IPS DF 19.7 (cell line): ENCODE measurements around the gene TRIM46.

Source experiments
- DNase-seq: peaks from one replicate; pipeline ENCODE4 v3.0.0-alpha.2; 2013; ENCODE audit warnings: low read depth, low spot score

Gene TRIM46, protein sequence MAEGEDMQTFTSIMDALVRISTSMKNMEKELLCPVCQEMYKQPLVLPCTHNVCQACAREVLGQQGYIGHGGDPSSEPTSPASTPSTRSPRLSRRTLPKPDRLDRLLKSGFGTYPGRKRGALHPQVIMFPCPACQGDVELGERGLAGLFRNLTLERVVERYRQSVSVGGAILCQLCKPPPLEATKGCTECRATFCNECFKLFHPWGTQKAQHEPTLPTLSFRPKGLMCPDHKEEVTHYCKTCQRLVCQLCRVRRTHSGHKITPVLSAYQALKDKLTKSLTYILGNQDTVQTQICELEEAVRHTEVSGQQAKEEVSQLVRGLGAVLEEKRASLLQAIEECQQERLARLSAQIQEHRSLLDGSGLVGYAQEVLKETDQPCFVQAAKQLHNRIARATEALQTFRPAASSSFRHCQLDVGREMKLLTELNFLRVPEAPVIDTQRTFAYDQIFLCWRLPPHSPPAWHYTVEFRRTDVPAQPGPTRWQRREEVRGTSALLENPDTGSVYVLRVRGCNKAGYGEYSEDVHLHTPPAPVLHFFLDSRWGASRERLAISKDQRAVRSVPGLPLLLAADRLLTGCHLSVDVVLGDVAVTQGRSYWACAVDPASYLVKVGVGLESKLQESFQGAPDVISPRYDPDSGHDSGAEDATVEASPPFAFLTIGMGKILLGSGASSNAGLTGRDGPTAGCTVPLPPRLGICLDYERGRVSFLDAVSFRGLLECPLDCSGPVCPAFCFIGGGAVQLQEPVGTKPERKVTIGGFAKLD

GRCh38 chr1:155173478-155174323 lies at the start of gene TRIM46:
TSS of gene TRIM46 (plus strand) at chr1:155173849. CDS start at chr1:155173967, 118 bp downstream.
- no peak for DNase-seq

DNA sequence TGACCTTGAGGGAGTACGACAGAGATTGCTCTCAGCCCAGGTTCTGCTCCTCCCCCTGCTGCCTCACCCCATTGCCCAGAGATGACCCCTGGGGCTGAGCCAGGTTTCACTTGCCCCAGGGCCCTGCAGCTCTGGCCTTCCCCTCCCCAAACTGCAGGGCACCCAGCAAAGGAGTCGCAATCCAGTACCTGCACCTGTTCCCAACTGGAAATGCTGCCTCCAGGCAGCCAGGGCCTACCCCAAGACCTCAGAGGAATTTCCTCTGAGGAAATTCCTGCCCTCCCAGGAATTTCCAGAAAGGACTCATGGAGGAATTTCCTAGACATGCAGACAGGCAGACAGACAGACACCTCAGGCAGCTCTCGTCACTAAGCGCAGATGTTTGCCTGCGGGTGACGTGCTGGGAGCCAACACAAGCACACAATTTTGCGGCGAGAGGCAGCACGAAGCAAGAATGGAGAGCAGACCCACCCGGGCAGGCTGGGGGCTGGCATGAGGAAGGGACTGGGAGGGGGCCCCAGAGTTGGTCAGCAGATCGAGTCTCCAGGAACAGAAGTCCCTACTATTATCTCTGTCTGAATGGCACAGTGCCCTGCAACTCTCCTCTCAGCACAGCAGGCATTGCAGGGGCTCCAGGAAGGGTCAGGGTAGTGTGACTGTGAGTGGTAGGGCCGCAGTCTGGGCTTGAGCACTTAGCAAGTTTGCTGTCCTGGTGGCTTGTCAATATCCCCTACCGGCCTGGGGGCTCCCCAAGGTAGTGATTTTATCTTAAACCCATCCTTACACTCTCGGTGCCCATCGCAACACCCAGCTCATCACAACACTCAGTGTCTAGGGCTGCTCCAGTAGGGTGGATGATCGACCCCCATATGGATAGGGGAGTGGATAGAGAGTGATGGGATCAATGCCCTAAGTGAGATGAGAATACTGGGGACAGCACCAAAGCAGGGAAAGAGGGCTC lies 48.9 kb upstream of the TRIM46 start:
- no peak for DNase-seq

GRCh38 chr1:155125511-155125945 lies 48.1 kb upstream of the TRIM46 start:
- DNase-seq = no peak

- no peak for DNase-seq
These were observed 47.6 kb upstream of the TRIM46 start for GRCh38 chr1:155125946-155126555.

- DNase-seq = no peak
These were observed 47.0 kb upstream of the TRIM46 start for GRCh38 chr1:155126556-155127104.

GRCh38 chr1:155127105-155127966 lies 46.3 kb upstream of the TRIM46 start, which contains the start of gene EFNA1:
TSS of gene EFNA1 (plus strand) at chr1:155127876. CDS start at chr1:155127978, 102 bp downstream.
- DNase-seq = no peak

GRCh38 chr1:155127967-155128754 lies 45.5 kb upstream of the TRIM46 start:
- DNase-seq = no peak

- DNase-seq = no peak
These were observed 44.7 kb upstream of the TRIM46 start for GRCh38 chr1:155128755-155129473.

GRCh38 chr1:155130272-155131006 lies 43.2 kb upstream of the TRIM46 start:
- no peak for DNase-seq

GRCh38 chr1:155131285-155131684 lies 42.4 kb upstream of the TRIM46 start:
- DNase-seq = no peak

DNA sequence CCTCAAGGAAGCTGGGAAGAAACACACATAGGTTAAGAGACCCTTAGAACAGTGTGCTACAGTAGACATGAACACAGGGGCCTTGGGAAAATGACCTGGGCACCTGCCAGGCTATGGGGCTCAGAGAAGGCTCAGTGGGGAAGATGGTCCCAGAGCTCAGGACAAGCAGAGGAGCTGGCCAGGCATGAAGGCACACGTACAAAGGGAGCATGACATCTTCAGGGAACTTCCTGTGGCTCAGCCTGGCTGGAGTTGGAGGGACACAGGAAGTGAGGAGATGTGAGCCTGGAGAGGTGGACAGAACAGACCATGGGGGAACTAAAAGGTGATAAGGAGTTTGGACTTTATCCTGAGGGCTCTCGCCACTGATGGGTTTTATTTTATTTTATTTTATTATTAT lies 41.8 kb upstream of the TRIM46 start:
- no peak for DNase-seq

DNA sequence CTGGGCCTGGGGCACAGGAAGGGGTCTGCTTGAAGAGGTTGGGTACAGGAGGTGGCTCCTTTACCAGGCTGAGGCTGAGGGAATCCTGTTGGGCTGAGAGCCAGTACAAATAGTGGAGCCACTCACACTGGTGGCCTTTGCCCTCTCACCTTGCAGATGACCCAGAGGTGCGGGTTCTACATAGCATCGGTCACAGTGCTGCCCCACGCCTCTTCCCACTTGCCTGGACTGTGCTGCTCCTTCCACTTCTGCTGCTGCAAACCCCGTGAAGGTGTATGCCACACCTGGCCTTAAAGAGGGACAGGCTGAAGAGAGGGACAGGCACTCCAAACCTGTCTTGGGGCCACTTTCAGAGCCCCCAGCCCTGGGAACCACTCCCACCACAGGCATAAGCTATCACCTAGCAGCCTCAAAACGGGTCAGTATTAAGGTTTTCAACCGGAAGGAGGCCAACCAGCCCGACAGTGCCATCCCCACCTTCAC lies 39.8 kb upstream of the TRIM46 start:
- no peak for DNase-seq

DNA sequence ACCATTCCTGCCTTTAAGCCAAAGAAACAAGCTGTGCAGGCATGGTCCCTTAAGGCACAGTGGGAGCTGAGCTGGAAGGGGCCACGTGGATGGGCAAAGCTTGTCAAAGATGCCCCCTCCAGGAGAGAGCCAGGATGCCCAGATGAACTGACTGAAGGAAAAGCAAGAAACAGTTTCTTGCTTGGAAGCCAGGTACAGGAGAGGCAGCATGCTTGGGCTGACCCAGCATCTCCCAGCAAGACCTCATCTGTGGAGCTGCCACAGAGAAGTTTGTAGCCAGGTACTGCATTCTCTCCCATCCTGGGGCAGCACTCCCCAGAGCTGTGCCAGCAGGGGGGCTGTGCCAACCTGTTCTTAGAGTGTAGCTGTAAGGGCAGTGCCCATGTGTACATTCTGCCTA lies 39.3 kb upstream of the TRIM46 start:
- DNase-seq = no peak

DNA sequence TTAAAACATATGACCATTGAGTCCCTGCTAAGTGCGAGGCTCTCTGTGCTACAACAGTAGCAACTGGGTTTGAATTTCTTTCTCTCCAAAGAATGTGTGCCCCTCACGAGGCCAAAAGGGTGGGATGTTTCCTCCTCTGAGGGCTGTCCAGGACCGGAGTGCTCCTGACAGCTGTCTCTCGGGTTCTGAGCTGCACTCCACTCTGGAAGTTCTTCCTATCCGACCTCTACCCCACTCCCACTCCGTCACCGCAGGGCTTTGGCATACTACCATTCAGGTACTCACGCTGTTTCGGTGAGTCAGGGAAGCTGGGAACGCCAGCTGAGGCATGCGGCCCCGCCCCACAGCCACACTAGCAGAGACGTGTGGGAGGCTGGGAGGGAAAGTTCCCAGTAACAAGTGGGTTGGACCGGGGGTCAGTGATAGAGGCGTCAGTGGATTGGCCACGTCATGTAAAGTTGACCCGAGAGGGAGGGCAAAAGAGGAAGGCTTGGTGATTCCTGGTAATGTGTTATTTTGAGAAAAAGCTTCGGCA lies 38.7 kb upstream of the TRIM46 start:
- no peak for DNase-seq

DNA sequence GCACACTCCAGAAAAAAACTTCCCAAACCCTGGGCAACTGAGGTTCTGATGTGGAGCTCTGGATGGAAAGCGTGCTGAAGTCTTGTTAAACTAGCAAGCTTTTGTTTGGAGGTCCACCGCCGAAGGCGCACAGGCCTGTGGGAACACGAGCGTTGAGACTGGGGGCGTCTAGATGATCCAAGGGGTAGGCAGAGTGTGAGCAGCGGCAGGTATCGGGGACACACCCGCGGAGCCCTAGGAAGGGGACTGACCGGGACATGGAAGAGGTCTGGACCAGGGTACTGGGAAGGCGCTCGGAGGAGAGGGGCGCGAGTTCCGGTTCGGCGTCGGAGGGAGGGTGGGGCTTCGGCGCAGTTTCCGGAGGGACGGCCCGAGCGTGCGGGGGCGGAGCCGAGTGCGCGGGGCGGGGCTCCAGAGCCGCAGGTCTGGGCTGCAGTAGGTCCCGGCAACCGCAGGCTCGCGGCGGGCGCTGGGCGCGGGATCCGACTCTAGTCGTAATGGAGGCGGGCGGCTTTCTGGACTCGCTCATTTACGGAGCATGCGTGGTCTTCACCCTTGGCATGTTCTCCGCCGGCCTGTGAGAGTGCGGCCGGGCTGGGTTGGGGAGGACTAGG lies 38.1 kb upstream of the TRIM46 start, which contains the start of gene SLC50A1:
Gene SLC50A1, plus strand, starts transcription at position 438 of the 614 bp plus-strand sequence. Its CDS starts 60 bp downstream, at position 498.
- no peak for DNase-seq

DNA sequence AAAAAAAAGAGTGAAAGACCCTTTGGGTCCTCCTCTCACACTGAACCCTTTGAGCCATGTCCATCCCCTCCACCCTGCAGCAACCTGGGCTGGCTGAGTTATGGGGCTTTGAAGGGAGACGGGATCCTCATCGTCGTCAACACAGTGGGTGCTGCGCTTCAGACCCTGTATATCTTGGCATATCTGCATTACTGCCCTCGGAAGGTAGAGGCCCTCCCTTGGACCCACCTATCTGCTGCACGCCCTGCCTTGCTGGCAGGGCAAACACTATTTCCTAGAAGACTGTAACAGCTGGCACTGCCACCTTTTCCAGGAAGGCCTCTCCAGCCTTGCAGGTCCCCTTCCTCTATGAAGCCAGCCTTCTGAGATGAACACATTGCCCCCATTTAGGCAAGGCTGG lies 36.9 kb upstream of the TRIM46 start:
- no peak for DNase-seq
